ENCODE data around the gene KLF6.

DNA sequence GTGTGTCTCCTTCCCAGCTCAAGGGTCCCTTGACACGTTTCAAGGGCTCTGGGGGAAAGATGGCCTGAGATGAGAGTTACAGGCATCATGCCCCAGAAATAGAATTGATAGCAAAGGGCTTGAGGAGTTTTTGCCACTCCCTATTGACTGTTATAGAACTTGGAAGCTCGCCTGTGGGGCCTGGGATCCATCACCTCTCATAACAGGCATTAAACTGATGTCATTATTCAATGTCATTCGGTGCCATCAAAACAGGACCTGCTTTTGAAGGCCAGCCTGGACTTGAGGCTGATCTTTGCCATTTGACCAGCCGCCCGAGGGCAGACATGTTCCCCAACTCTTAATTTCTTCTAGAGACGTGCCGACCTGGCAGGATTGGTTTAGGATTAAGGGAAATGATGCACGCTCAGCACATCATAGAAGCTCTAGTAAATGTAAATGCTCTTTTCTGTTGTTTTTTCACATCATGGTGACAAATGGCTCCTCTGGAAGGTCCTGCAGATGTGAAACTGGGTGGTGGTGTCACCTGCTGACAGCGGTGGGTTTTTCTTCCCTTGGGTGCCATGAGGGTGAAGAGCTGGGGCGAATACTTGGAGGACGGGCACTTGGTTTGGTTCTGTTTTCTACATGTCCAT, 16.7 kb upstream of the KLF6 start:
- TF ChIP-seq, protein P1, sequence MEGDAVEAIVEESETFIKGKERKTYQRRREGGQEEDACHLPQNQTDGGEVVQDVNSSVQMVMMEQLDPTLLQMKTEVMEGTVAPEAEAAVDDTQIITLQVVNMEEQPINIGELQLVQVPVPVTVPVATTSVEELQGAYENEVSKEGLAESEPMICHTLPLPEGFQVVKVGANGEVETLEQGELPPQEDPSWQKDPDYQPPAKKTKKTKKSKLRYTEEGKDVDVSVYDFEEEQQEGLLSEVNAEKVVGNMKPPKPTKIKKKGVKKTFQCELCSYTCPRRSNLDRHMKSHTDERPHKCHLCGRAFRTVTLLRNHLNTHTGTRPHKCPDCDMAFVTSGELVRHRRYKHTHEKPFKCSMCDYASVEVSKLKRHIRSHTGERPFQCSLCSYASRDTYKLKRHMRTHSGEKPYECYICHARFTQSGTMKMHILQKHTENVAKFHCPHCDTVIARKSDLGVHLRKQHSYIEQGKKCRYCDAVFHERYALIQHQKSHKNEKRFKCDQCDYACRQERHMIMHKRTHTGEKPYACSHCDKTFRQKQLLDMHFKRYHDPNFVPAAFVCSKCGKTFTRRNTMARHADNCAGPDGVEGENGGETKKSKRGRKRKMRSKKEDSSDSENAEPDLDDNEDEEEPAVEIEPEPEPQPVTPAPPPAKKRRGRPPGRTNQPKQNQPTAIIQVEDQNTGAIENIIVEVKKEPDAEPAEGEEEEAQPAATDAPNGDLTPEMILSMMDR (IDR thresholded peaks at IDR 0.05; ENCODE audit: low read length): no peak
- no peak for TF ChIP-seq EZH2 (IDR thresholded peaks at IDR 0.05; ENCODE audit: borderline replicate concordance, low read length)

Measured in OCI-LY1 (cell line).